ENCODE measurements around the gene BAMBI. TPM values are rescaled to one million over a fixed set of nuclear protein-coding genes. Genes with fewer than 3 reads are reported as not detected.

The BAMBI gene
- total and polyA plus RNA-seq, 10 of the 15 experiments (the other 5 are each of a cell fraction or from before 2014, with no cell fraction given) = 0.03 to 0.18 (median 0.09) TPM; not detected in 6

DNA sequence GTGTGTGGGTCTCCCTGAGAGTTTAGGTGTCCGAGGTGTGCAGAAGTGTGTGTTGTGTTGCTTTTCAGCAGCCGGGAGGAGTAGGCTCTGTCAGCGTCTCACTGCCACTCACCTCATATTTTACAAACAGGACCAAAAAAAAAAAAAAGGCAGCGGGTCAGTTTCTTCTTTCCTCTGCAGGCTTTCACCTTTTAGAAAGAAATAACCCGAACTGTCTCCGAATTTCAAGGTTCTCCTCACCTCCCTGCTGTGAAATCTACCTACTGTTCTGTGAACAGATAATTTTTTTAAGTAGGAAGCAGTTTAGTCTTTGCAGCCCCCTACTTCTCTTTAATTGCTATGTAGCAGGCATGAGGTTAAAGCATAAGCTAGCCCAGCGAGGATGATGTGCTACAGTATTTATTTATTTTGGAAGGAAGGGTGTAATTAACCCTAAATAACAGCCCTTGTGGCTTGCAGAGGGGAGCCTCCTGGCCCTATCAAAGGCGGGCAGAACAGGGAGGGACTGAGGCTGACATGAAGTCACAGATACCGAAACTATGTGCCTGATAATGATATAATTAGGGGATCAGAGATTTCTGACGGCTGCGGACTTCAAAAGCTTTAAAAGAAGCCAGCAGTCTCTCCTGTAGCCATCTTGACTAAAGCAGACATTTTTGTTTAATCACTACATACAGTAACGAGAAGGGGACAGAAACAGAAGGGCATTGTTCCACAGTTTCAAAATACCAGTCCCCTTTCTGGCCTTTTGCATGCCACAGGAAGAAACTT, 1.6 kb downstream of the BAMBI start:
- FAIRE-seq = no peak
- Histone ChIP-seq H3K4me2 (ENCODE audit: control insufficient read depth, insufficient read depth) (no peak overlapping the region), H3K27ac (ENCODE audit: control insufficient read depth, insufficient read depth) (no peak overlapping the region), H3K36me3 (ENCODE audit: control insufficient read depth in 2 of 2, insufficient read depth in 2 of 2, low read length in 1 of 2) (no peaks in the 10 kb centered on the region), H3K4me1 (ENCODE audit: control insufficient read depth, insufficient read depth, low read length) (no peaks in the 10 kb centered on the region; the same call in 1 of the 2 replicates), H3K9ac (ENCODE audit: control insufficient read depth, insufficient read depth, low read length) (no peak overlapping the region), H2AFZ (ENCODE audit: control insufficient read depth, low read depth, low read length) (no peak overlapping the region), H3K27me3 (replicated peaks in 1 of 2; ENCODE audit: control insufficient read depth in 2 of 2, insufficient read depth in 2 of 2, low read length in 1 of 2) (peaks cover 15 to 30% of the 10 kb centered on the region in 2 experiments), H3K9me3 (replicated peaks; ENCODE audit: control insufficient read depth, insufficient read depth, low read length) (no peaks in the 10 kb centered on the region), H4K20me1 (ENCODE audit: control insufficient read depth, insufficient read depth) (no peaks in the 10 kb centered on the region; the same call in 1 of the 2 replicates), H3K4me3 (no peak overlapping the region), H3K79me2 (ENCODE audit: control insufficient read depth, insufficient read depth, low read length) (no peaks in the 10 kb centered on the region)
- 21% methylated on average over 10 of the region's 12 CpGs for WGBS (ENCODE audit: insufficient coverage, insufficient replicate concordance, low lambda C conversion rate, missing lambda C conversion rate)
- BruUV-seq (replicated peaks) = no TSS peak
- ChIA-PET POLR2A (no interaction called here), CTCF (no interaction called here), RAD21 (ENCODE audit: unreplicated experiment) (no interaction called here), SMC1A (ENCODE audit: uncharacterized antibody, unreplicated experiment) (interaction anchor here (0.6 to 0.9 kb wide), 2 partner anchors 38 to 572 kb away, joined by 3 read pairs; no protein-coding TSS in a partner anchor)
- intact Hi-C loops (cut with micrococcal nuclease; ENCODE audit: unreplicated experiment) (loop anchor here (5.0 kb wide), 1 partner anchor 313 kb away; no protein-coding TSS in a partner anchor), in situ Hi-C loops (cut with MboI) (no loop called here)
- DNase-seq (ENCODE audit: low read depth, low spot score) = no peak
- TF ChIP-seq, protein P1, sequence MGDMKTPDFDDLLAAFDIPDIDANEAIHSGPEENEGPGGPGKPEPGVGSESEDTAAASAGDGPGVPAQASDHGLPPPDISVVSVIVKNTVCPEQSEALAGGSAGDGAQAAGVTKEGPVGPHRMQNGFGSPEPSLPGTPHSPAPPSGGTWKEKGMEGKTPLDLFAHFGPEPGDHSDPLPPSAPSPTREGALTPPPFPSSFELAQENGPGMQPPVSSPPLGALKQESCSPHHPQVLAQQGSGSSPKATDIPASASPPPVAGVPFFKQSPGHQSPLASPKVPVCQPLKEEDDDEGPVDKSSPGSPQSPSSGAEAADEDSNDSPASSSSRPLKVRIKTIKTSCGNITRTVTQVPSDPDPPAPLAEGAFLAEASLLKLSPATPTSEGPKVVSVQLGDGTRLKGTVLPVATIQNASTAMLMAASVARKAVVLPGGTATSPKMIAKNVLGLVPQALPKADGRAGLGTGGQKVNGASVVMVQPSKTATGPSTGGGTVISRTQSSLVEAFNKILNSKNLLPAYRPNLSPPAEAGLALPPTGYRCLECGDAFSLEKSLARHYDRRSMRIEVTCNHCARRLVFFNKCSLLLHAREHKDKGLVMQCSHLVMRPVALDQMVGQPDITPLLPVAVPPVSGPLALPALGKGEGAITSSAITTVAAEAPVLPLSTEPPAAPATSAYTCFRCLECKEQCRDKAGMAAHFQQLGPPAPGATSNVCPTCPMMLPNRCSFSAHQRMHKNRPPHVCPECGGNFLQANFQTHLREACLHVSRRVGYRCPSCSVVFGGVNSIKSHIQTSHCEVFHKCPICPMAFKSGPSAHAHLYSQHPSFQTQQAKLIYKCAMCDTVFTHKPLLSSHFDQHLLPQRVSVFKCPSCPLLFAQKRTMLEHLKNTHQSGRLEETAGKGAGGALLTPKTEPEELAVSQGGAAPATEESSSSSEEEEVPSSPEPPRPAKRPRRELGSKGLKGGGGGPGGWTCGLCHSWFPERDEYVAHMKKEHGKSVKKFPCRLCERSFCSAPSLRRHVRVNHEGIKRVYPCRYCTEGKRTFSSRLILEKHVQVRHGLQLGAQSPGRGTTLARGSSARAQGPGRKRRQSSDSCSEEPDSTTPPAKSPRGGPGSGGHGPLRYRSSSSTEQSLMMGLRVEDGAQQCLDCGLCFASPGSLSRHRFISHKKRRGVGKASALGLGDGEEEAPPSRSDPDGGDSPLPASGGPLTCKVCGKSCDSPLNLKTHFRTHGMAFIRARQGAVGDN (IDR thresholded peaks at IDR 0.05) = no peak
- TF ChIP-seq ATF7 (IDR thresholded peaks at IDR 0.05; ENCODE audit: low read depth) = no peak
- peak; percentile 57; the same call in 1 of the 2 replicates for TF ChIP-seq EZH2 (IDR thresholded peaks at IDR 0.05; ENCODE audit: borderline replicate concordance, control insufficient read depth, low read depth, low read length)
- no peak for ATAC-seq

All from GM12878 (cell line).